GM12801 (cell line): ENCODE data around the gene OLFML2A.

Experiments used
- TF ChIP-seq, protein P1 (sequence below): IDR thresholded peaks from one replicate; pipeline ENCODE4 v1.5.1; 2011; ENCODE audit warnings: control low read depth; ENCODE audit not compliant: insufficient read length; ENCODE audit errors: extremely low read depth

Gene OLFML2A

DNA sequence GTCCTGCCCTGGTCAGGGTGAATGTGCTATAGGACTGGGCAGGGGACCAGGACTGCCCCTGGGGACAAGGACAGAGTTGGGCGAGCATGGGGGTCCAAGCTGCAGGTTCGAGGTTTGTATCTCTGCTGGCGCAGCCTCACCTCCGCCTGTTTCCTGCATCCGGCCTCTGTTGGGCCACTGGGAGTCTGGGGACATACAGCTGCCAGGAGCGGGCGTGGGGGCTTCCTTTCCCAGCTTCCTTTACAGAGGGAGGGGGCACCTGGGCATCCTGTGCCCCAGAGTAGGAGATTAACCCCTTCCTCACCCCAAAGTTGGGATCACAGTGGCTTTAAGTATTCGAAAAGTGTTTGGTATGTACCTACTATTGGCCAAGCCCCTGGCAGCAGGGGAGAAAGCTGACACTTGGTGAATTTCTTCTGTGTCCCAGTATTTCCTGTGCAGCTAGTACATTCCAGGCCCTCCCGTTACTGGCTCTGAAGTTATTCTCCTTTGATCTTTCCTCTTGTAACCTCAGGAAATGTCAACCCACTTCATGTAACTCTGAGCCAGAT lies 19.0 kb downstream of the OLFML2A start:
- TF ChIP-seq, protein P1, sequence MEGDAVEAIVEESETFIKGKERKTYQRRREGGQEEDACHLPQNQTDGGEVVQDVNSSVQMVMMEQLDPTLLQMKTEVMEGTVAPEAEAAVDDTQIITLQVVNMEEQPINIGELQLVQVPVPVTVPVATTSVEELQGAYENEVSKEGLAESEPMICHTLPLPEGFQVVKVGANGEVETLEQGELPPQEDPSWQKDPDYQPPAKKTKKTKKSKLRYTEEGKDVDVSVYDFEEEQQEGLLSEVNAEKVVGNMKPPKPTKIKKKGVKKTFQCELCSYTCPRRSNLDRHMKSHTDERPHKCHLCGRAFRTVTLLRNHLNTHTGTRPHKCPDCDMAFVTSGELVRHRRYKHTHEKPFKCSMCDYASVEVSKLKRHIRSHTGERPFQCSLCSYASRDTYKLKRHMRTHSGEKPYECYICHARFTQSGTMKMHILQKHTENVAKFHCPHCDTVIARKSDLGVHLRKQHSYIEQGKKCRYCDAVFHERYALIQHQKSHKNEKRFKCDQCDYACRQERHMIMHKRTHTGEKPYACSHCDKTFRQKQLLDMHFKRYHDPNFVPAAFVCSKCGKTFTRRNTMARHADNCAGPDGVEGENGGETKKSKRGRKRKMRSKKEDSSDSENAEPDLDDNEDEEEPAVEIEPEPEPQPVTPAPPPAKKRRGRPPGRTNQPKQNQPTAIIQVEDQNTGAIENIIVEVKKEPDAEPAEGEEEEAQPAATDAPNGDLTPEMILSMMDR: no peak

DNA sequence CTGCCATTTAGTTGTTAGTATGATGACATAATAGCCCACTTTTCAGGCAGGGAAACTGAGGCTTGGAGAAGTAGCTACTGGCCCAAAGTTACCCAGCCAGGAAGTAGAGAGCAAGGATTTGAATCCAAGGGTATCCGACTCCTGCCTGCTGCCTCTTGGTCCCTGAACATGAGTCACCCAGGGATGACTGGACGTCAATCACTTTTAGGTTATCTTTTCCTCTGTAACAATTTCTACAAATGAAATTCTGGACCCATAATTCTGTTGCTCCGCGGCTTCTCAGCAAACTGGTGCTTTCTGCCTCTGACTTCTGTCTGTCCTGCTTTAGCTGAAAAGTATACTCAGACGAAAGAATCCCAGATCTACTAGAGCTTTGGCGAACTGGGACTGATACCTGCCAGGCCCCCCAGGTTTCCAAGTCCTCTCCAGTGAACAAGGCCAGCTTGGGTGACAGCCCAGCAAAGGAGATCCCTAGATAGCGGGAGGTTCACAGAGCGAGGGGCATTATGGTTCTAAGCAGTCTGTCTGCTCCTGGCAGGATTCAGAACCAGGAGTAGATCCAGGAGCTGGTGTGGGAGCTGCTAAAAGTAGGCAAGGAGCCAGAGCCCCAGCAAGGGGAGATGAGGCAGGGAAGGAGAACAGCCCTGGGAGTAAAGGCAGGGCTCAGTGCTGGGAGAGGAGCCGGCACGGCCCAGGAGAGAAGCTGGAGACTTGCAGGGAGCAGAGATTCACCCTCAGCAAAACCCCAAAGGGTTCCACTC lies 20.6 kb downstream of the OLFML2A start:
- TF ChIP-seq, protein P1: no peak

DNA sequence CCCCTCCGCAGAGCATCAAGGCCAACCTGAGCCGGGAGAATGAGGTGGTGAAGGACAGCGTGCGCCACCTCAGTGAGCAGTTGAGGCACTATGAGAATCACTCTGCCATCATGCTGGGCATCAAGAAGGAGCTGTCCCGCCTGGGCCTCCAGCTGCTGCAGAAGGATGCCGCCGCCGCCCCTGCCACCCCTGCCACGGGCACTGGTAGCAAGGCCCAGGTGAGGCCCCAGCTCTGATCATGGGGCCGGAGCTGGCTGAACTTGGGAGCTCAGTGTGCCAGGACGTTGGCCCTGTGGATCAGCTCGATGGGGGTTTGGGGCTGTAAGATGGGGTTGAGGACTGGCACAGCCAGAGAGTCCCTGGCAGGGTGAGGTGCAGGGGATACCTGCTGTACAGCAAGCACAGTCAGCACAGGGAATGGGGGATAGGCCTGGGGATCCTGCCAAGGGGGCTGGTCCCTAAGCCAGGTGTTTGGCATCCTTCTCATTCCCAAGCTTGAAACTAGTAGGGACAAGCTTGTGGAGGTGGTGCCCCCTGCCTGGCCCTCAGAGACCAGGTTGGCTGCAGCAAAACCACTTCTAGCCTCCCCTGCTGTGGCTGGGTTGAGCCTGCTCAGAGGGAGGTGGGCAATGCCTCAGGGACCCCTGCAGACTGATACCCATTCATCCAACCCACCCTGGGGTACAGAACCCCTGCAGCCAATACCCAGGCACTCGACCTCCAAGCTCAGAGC lies 22.5 kb downstream of the OLFML2A start:
- TF ChIP-seq, protein P1: no peak

DNA sequence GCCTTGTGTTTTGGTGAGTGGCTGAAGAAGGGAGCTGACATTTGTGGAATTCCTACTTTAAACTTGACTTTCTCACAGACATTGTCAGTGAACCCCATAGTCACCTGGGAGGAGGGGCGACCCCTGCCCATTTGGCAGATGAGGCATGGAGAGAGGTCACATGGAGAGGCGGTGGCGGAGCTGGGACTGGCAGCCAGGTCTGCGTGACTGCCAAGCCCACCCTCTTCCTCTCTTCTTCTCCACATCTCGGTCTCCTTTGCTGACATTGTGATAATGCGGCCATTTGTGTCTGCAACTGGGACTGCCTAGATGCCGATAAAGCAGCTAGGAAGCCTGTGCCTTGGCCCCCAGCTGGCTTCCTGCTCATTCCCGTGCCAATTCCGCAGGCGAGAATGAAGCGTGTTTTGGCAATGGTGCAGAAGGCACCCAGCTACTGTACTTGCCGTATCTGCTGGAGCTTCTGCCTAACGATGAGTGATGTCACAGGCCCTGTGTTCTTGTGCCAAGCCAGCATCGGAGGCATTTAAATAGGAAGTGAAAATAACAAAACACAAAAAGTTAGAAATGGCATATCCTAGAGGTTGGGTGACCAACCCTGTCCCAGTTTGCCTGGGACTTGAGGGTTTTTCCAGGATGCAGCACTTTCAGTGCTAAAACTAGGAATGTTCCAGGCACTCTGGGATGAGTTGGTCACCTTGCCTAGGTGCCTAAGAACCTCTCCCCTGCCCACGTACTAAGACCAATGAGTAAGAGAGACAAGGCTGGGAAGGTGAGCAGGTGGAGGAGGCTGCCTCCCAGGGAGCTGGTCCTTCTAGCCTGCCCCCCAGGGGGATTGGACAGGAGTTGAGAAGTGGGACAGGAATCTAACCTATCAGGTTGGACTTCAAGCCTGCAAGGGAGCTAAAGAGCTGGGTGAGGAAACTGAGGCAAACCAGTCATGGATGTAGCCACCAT lies 23.6 kb downstream of the OLFML2A start:
- TF ChIP-seq, protein P1: no peak

DNA sequence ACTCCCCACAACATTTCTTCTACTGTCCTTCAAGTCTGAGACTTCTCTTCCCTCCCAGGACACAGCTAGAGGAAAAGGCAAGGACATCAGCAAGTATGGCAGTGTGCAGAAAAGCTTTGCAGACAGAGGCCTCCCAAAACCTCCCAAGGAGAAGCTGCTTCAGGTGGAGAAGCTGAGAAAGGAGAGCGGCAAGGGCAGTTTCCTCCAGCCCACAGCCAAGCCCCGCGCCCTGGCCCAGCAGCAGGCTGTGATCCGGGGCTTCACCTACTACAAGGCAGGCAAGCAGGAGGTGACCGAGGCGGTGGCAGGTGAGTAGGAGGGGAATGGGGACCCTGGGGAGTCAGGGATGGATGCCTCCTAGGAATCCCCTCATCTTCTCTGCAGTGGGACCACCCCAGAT lies 24.4 kb downstream of the OLFML2A start:
- TF ChIP-seq, protein P1: no peak

DNA sequence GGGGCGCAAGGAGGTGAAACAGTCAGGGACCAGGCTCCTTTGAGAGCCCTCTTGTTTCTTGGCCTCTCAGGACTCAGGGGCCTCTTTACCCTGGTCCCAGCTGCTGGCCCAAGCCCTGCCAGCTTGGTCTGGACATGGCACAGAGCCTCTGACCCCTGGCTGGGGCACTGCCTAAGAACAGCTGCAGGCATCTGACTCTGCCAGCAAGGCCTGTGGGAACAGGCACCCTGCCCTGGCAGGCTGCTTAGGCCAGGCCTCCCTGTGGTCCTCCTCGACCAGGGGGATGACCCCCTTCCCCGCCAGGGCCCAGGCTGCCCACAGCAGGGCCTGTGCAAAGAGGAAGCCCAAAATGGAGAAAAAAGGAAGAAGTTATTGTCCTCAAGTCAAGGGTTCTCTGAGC lies 25.5 kb downstream of the OLFML2A start:
- TF ChIP-seq, protein P1: no peak

DNA sequence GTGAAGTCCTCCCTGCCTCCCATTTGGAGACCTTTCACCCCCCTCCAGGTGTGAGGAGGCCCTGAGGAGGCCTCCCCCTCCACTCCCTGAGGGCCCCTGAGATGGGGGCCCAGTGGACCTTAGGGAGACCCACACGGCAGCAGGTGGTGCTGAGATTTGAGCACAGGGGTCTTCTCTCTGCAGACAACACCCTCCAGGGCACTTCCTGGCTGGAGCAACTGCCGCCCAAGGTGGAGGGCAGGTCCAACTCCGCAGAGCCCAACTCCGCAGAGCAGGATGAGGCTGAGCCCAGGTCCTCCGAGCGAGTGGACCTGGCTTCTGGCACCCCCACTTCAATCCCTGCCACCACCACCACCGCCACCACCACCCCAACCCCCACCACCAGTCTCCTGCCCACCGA lies 27.0 kb downstream of the OLFML2A start:
- TF ChIP-seq, protein P1: no peak
